ENCODE data around the gene EVA1C.
"Not testable (repeated sequence)": the region's sequence is repeated elsewhere in the genome, so short reads cannot be mapped to it uniquely, and the experiment has no call there.

The EVA1C gene

DNA sequence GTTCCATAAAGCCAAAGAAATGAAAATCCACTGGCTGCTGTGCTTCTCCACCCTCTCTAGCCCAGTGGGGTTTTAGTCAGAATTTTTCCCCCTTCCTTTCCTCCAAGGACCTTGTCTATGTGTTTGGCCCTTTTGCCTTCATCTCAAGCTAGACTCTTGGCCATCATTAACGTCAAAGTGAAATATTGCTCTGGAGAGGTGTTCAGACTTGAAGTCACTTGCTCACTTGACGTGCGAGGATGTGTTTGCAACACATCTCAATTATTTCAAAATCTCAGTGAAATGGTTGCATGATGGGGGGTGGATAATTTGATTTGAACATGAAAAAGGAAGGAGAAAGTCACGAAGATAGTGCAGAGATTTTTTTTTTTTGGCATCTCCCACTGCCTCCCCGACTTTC lies 13.6 kb downstream of the EVA1C start:
- DNase-seq: no peak

- no peak for DNase-seq
Observed at GRCh38 chr21:32426592-32427051, 14.1 kb downstream of the EVA1C start.

DNA sequence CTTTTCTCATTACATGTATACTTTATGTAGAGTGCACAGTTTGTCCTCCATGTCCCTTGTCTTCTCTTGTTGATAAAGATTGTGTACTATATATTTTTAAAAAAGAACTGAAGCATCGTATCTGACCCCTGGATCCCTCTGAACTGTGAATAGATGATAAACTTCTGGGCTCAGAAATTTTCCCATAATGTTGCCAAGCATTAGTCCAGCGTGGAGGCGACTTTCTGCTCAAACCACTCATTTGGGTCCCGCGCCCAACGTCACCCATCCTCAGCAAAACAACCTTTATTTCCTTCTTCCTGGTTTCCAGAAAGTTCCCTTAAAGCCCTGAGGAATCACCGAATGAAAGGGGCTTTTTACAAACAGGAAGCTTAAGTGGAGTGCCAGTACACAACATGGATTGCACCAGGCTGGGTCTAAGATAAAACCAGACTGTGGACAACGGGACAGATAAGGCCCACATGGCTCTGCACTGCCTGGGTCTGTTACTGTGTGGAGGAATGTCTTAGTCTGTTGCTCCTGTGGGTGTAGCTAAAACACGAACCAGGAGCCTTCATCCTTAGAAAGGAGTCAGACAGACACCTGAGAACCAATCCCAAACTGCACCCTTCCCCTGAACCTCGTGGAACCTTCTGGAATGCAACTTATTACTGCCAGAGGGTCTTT lies 15.6 kb downstream of the EVA1C start:
- no peak for DNase-seq

DNA sequence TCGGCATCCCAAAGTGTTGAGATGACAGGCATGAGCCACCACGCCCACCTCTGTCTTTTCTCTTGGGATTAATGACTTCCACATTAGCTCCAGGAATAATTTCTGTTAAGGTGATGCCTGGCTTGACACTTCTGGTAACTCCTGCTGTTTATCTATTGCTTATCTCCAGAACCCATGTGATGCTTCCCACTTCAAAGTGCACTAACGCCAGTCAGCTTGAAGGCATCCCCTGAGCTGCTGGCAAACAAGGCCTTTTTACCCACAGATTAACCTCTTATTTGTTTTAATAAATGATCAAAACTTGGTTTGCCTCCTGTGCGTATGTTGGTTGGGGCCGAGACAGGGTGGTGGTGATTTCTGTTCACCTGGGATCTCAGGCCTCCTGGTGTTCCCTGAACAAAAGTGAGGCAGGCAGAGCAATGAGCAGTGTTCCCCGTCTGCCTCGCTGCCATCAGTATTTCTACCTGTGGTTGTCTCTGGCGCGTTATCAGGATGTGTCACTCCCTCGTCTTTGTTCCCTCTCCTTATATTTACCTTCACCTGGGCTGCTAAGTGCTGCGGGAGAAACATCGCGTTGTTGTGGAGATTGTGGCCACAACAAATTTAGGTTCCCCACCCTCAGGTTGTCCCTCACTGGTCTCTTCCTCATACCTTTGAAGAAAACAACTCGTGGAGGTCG lies 20.6 kb downstream of the EVA1C start:
- DNase-seq: not testable (repeated sequence)

GRCh38 chr21:32437729-32438128 lies 25.2 kb downstream of the EVA1C start:
- DNase-seq: no peak

DNA sequence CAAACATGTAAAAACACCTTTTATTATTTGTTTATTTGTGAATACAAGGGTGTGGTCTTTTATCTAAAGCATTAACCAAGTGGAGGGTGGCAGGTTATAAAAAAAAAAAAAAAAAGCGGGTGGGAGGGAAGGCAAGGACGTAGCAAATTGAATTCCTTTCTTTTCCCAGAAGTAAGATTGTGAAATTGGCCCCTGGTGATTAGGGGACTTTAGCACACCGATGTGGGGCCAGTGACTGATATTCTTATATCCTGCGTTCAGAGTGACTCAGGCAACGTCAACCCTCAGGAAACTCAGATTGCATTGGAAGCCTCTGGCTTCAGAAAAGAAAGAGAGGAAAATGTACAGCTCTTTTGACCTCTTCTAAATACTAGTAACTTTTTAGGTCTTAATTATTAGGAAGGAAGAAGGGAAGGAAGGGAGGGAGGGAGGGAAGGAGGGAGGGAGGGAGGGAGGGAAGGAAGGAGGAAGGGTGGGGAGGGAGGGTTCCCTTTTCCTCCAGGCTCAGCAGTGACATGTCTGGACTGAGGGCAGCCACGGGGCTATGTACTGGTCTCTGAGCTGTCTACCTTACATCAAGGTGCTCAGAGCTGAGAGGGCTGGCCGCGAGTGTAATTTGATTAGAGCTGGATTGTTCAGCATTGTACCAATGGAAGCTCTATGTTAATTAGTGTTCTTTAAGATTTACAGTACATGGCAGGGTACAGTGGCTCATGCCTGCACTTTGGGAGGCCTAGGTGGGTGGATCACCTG lies 30.2 kb downstream of the EVA1C start:
- no peak for DNase-seq

- DNase-seq: no peak
Observed at GRCh38 chr21:32445101-32445500, 32.6 kb downstream of the EVA1C start.

- DNase-seq: not testable (repeated sequence)
Observed at GRCh38 chr21:32446440-32446839, 33.9 kb downstream of the EVA1C start.

DNA sequence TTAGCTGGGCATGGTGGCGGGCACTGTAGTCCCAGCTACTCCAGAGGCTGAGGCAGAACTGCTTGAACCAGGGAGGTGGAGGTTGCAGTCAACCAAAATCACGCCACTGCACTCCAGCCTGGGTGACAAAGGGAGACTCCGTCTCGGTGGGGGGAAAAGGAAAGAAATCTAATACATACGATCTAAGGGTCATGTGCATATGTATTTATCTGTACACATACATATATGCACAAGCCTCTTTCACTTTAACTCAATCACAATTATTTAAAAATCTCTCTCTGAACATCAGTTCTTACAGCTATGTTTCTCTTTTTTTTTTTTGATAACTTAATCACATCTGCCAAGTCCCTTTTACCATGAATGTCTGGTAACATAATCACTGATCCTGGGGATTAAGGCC lies 34.7 kb downstream of the EVA1C start:
- no peak for DNase-seq

- no peak for DNase-seq
Observed at GRCh38 chr21:32448803-32449594, 36.5 kb downstream of the EVA1C start.

DNA sequence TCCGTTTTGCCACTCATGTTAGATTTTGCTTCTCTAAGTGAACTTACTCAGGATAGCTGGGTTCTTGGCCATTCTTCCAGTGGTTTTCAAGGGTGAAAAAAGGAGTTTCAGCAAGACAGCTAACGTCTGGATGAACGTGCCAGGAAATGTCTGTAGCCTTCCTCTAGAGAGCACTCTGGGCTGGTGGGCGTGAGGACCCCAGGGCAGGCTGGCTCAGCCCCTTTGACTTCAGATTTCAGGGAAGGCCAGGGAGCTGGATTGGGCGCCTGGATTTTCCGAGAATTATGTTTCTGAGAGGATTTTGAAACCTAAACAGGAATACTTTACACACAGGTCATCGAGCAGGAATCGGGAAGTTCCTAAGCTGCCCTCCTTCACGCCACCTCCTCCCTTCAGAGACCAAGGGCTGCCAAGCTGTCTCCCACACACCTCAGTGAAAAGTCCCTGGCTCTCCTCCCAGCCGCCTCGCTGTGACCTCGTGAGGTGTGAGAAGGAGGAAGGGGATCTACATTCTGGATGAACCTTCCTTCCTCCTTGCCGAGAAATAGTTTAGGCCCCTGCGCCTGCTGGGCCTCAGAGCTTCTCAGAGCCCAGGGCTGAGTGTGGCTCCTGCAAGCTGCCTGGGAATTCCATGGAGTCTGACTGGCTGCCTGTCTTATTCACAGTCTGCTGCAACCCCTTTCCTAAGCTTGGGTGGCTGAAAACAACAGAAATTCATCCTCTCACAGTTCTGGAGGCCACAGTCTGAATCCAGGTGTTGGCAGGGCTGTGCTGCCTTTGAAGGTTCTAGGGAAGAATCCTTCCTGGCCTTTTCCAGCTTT lies 38.6 kb downstream of the EVA1C start:
- not testable (repeated sequence) for DNase-seq

- DNase-seq: not testable (repeated sequence)
Observed at GRCh38 chr21:32452191-32452590, 39.7 kb downstream of the EVA1C start.

- no peak for DNase-seq
Observed at GRCh38 chr21:32452641-32453040, 40.1 kb downstream of the EVA1C start.

DNA sequence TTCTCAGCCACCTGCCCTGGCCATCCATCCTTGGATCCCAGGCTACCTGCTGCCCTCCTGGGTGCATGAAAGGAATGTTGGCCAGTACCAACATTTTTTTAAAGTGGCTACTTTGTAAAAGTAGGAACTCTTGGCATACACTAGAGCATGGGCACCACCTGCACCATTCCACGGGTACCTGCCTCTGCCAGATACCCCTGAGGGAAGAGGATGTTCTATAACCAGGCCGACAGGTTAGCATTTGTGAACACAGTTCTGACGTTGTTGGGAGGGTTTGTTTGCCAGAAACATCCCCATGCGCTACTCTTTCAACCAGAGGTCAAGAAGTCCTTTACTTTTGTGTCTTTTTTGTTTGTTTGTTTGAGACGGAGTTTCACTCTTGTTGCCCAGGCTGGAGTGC lies 43.0 kb downstream of the EVA1C start:
- DNase-seq: no peak

- DNase-seq: no peak
Observed at GRCh38 chr21:32456497-32456918, 44.0 kb downstream of the EVA1C start.

DNA sequence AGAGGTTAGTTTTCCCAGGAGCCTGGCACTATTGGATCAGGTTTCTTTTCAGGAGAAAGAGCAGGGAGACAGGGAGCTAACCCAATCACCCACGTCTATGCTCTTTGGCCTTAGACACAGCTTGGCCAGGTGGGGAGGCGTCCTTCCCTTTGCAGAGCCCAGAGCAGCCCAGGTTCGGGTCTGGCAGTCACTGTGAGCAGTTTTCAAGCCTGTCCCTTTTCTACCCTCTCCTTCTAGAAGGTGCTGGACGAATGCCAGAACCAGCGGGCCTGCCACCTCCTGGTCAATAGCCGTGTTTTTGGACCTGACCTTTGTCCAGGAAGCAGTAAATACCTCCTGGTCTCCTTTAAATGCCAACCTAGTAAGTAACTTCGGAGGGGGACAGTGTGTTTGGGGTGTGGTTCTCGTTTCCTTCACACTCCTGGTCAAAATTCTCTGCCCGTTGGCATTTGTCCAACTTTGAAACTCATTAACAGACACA lies 44.9 kb downstream of the EVA1C start:
- no peak for DNase-seq

DNA sequence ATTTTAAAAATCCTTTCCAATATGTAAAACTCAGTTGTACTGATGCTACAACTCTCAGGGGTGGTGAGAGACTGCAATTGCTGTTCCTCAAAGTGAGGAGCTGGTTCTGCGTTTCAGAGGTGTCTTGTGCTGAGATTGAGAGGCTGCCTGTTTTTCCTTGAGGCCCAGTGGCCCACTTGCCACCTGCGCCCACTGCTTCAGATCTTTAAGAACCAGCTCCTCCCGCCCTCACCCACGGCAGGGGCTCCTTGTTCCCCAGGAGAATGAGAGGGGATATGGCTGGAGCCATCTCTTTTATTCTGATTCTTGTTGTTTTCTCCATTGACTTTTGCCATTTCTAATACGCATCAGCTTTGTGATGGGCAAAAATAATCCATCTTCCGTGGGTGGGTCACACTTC lies 45.5 kb downstream of the EVA1C start:
- no peak for DNase-seq

GRCh38 chr21:32459972-32460371 lies 47.5 kb downstream of the EVA1C start:
- no peak for DNase-seq

DNA sequence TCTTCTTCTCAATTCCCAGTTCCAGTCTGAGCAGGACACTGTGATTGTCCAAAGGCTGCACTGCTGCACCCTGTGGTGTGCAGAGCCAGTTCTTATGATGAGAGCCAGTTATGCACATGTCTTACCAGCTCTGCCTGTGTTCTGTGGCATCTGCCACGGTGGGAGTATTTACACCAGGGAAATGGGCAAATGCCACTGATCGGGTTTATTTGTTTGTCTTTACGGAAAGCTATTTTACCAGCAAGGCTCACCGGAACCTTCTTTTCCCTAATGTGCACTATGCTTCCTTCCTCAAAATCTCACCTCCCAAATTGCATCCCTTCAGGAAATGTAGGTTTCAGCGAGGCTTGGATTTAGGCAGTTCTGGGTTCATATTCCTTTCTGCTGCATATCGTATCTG lies 49.0 kb downstream of the EVA1C start:
- DNase-seq: no peak

- DNase-seq: not testable (repeated sequence)
Observed at GRCh38 chr21:32462564-32462963, 50.1 kb downstream of the EVA1C start.

DNA sequence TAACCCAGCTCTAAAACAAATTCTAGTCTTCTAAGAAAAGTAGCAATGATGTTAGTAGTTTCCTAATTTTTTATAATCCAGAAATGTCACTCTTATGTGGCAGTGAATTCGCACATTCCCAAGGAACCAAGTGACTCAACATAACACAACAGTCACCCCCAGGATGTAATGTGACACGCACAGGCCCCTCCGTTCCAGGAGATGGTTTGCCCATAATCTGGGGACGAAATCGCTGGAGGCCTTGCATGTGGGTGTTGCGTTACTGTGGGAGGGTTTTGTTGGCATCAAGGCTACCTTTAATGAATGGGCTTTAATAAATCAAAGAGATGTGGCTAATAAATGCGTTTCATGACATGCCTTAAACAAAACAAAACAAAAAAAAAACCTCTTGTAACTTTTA lies 50.9 kb downstream of the EVA1C start:
- DNase-seq: no peak

GRCh38 chr21:32463889-32464300 lies 51.4 kb downstream of the EVA1C start:
- DNase-seq: no peak
